ENCODE data around the gene FBXW12.

The FBXW12 gene

GRCh38 chr3:48408823-48409281 is 36.8 kb downstream of the FBXW12 start:
- DNase-seq = no peak

GRCh38 chr3:48409291-48410201 is 37.5 kb downstream of the FBXW12 start:
- no peak for DNase-seq

- DNase-seq = no peak
Measured at GRCh38 chr3:48410205-48411040, 38.4 kb downstream of the FBXW12 start.

GRCh38 chr3:48411041-48411588 is 39.1 kb downstream of the FBXW12 start:
- DNase-seq = no peak

GRCh38 chr3:48411606-48412374 is 39.8 kb downstream of the FBXW12 start:
- no peak for DNase-seq

- no peak for DNase-seq
Measured at GRCh38 chr3:48412375-48413001, 40.5 kb downstream of the FBXW12 start.

- DNase-seq = no peak
Measured at GRCh38 chr3:48413086-48413485, 41.1 kb downstream of the FBXW12 start.

- no peak for DNase-seq
Measured at GRCh38 chr3:48413611-48414010, 41.6 kb downstream of the FBXW12 start.

- DNase-seq = no peak
Measured at GRCh38 chr3:48414376-48415250, 42.6 kb downstream of the FBXW12 start.

GRCh38 chr3:48415251-48415953 is 43.4 kb downstream of the FBXW12 start:
- no peak for DNase-seq

GRCh38 chr3:48416091-48416505 is 44.1 kb downstream of the FBXW12 start:
- DNase-seq = no peak

- no peak for DNase-seq
Measured at GRCh38 chr3:48416546-48416945, 44.5 kb downstream of the FBXW12 start.

GRCh38 chr3:48417529-48418108 is 45.6 kb downstream of the FBXW12 start:
- no peak for DNase-seq

GRCh38 chr3:48418140-48418539 is 46.1 kb downstream of the FBXW12 start:
- no peak for DNase-seq

- no peak for DNase-seq
Measured at GRCh38 chr3:48418651-48419050, 46.6 kb downstream of the FBXW12 start.

- DNase-seq = no peak
Measured at GRCh38 chr3:48419149-48419548, 47.1 kb downstream of the FBXW12 start.

- DNase-seq = no peak
Measured at GRCh38 chr3:48419597-48419996, 47.6 kb downstream of the FBXW12 start.

GRCh38 chr3:48420561-48420960 is 48.5 kb downstream of the FBXW12 start:
- no peak for DNase-seq

GRCh38 chr3:48422272-48422671 is 50.3 kb downstream of the FBXW12 start:
- DNase-seq = no peak

GRCh38 chr3:48422681-48423080 is 50.7 kb downstream of the FBXW12 start:
- DNase-seq = no peak

Measured in activated CD4-positive, alpha-beta T cell treated with anti-CD3 and anti-CD28 coated beads, Interleukin-10, Interleukin-2, amounts not matched to agents 100 ng/mL and 50 ng/mL, durations not matched to agents 16 hours and 8 hours (primary cell).